ENCODE results near the gene ARHGAP42.

DNA sequence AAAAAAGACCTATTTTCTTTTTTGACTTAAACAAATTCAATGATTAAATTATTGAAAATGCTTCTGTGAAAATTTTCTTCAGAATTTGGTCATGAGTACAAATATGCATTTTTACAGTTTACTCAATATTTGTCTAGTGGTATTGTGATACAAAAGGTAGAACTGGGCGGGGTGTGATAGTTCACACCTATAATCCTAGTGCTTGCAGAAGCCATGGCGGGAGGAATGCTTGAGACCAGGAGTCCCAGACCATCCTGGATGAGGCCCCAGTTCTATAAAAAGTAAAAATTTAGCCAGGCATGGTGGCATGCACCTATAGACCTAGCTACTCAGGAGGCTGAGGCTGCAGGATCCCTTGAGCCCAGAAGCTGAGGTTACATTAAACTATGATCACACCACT is 90.6 kb downstream of the ARHGAP42 start:
- TF ChIP-seq, protein P1, sequence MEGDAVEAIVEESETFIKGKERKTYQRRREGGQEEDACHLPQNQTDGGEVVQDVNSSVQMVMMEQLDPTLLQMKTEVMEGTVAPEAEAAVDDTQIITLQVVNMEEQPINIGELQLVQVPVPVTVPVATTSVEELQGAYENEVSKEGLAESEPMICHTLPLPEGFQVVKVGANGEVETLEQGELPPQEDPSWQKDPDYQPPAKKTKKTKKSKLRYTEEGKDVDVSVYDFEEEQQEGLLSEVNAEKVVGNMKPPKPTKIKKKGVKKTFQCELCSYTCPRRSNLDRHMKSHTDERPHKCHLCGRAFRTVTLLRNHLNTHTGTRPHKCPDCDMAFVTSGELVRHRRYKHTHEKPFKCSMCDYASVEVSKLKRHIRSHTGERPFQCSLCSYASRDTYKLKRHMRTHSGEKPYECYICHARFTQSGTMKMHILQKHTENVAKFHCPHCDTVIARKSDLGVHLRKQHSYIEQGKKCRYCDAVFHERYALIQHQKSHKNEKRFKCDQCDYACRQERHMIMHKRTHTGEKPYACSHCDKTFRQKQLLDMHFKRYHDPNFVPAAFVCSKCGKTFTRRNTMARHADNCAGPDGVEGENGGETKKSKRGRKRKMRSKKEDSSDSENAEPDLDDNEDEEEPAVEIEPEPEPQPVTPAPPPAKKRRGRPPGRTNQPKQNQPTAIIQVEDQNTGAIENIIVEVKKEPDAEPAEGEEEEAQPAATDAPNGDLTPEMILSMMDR (IDR thresholded peaks at IDR 0.05; ENCODE audit: insufficient read depth, low read depth, low read length), result no peak
- no peak for TF ChIP-seq EZH2 (IDR thresholded peaks at IDR 0.05; ENCODE audit: insufficient read depth, low read length)
